ENCODE measurements around the gene ZDHHC7. TPM values are rescaled to one million over a fixed set of nuclear protein-coding genes. Genes with fewer than 3 reads are reported as not detected.
A peak's percentile ranks its signal among the peaks of the same experiment; 100 is the strongest.

The ZDHHC7 gene
- total and polyA plus RNA-seq, 4 donors, result 2.5 to 14.9 (median 12.1) TPM

GRCh38 chr16:85027958-85028684, 16.8 kb upstream of the ZDHHC7 start:
- 7% methylated on average over 41 of the region's 41 CpGs for WGBS
- no peaks in the 10 kb centered on the region for H3K27me3 ChIP-seq (ENCODE audit: control insufficient read depth in 4 of 4, insufficient read depth in 4 of 4, low read length in 3 of 4)
- H3K9ac ChIP-seq (ENCODE audit: low read depth in 1 of 2, low read length in 2 of 2), result peak overlapping the region in 1 of 2 donors; percentile 62
- H3K4me1 ChIP-seq (ENCODE audit: control insufficient read depth in 4 of 4, insufficient read depth in 4 of 4, low read length in 3 of 4), result peaks cover 0 to 15% (median 9%) of the 10 kb centered on the region in 4 donors
- H3K4me3 ChIP-seq (ENCODE audit: low read depth in 1 of 3, low read length in 3 of 3), result peak overlapping the region; percentile 57 to 92 (median 59)
- H3K27ac ChIP-seq (ENCODE audit: low read depth in 1 of 2, low read length in 2 of 2), result peak overlapping the region; percentile 2 to 83
- no peak for DNase-seq (ENCODE audit: low spot score)
- TF ChIP-seq HNF4A (conservative IDR thresholded peaks at IDR 0.05), result no peak
- H3K9me3 ChIP-seq (ENCODE audit: control insufficient read depth in 4 of 4, low read length in 3 of 4), result no peaks in the 10 kb centered on the region
- H3K36me3 ChIP-seq (ENCODE audit: control insufficient read depth in 4 of 4, insufficient read depth in 3 of 4, low read depth in 1 of 4, low read length in 3 of 4), result no peaks in the 10 kb centered on the region

- Histone ChIP-seq H3K27me3 (ENCODE audit: control insufficient read depth in 4 of 4, insufficient read depth in 4 of 4, low read length in 3 of 4) (no peaks in the 10 kb centered on the region), H3K9me3 (ENCODE audit: control insufficient read depth in 4 of 4, low read length in 3 of 4) (no peaks in the 10 kb centered on the region), H3K27ac (ENCODE audit: low read depth in 1 of 2, low read length in 2 of 2) (peak within 1 kb of the TSS; percentile 2 to 83), H3K4me3 (ENCODE audit: low read depth in 1 of 3, low read length in 3 of 3) (peak within 1 kb of the TSS; percentile 59 to 92 (median 92)), H3K4me1 (ENCODE audit: control insufficient read depth in 4 of 4, insufficient read depth in 4 of 4, low read length in 3 of 4) (peaks cover 0 to 15% (median 9%) of the 10 kb centered on the region in 4 donors), H3K9ac (ENCODE audit: low read depth in 1 of 2, low read length in 2 of 2) (peak within 1 kb of the TSS; percentile 62 to 97), H3K36me3 (ENCODE audit: control insufficient read depth in 4 of 4, insufficient read depth in 3 of 4, low read depth in 1 of 4, low read length in 3 of 4) (no peaks in the 10 kb centered on the region)
- DNase-seq (ENCODE audit: low spot score), result peak; percentile 96
- TF ChIP-seq FOXA1 (IDR thresholded peaks at IDR 0.05) (no peak), EGR1 (IDR thresholded peaks at IDR 0.05; ENCODE audit: low read depth in 2 of 2) (peak in 1 of 2 donors; percentile 71), RAD21 (IDR thresholded peaks at IDR 0.05) (peak; percentile 39 to 49), SP1 (IDR thresholded peaks at IDR 0.05) (peak; percentile 29), YY1 (IDR thresholded peaks at IDR 0.05) (peak; percentile 21), NR2F2 (IDR thresholded peaks at IDR 0.05) (no peak)
- under 1% methylated on average over 59 of the region's 59 CpGs for whole genome bisulfite sequencing
Observed at GRCh38 chr16:85027349-85027957, 16.1 kb upstream of the ZDHHC7 start, which contains the start of gene KIAA0513. Gene KIAA0513 (plus strand): TSS chr16:85027795. CDS start chr16:85067072, 39,277 bp downstream.

DNA sequence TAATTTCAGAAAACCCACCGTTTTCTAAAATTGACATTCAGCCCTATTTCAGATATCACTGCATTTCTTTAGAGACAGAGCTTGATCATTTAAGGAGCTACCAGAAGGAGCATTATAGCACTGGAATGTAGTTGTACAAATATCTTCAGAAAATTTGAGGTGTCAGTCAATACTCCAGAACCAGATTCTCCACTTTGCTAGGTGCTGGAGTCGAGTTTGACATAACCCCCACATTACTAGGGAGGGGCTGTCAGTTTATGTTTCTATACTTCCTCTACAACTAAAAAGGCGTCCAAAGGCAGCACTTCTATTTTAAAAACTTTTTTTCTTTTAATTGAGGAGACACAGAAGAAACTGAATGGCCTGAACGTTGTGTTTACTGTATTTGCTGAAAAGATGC, 15.4 kb upstream of the ZDHHC7 start:
- 57% methylated on average over 4 of the region's 4 CpGs for WGBS
- TF ChIP-seq CTCF (IDR thresholded peaks at IDR 0.05; ENCODE audit: low read depth, low read length, missing input control) (no peak), YY1 (IDR thresholded peaks at IDR 0.05) (no peak), EGR1 (IDR thresholded peaks at IDR 0.05; ENCODE audit: low read depth in 2 of 2) (no peak), HNF4A (conservative IDR thresholded peaks at IDR 0.05) (no peak), NR2F2 (IDR thresholded peaks at IDR 0.05) (no peak), RAD21 (IDR thresholded peaks at IDR 0.05) (no peak), HNF4G (IDR thresholded peaks at IDR 0.05) (no peak), RXRA (IDR thresholded peaks at IDR 0.05) (no peak), SP1 (IDR thresholded peaks at IDR 0.05) (no peak)
- TF ChIP-seq, protein P1, sequence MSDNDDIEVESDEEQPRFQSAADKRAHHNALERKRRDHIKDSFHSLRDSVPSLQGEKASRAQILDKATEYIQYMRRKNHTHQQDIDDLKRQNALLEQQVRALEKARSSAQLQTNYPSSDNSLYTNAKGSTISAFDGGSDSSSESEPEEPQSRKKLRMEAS (IDR thresholded peaks at IDR 0.05), result no peak
- TF ChIP-seq, protein P2, sequence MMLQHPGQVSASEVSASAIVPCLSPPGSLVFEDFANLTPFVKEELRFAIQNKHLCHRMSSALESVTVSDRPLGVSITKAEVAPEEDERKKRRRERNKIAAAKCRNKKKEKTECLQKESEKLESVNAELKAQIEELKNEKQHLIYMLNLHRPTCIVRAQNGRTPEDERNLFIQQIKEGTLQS (IDR thresholded peaks at IDR 0.05), result no peak
- TF ChIP-seq, protein P3, sequence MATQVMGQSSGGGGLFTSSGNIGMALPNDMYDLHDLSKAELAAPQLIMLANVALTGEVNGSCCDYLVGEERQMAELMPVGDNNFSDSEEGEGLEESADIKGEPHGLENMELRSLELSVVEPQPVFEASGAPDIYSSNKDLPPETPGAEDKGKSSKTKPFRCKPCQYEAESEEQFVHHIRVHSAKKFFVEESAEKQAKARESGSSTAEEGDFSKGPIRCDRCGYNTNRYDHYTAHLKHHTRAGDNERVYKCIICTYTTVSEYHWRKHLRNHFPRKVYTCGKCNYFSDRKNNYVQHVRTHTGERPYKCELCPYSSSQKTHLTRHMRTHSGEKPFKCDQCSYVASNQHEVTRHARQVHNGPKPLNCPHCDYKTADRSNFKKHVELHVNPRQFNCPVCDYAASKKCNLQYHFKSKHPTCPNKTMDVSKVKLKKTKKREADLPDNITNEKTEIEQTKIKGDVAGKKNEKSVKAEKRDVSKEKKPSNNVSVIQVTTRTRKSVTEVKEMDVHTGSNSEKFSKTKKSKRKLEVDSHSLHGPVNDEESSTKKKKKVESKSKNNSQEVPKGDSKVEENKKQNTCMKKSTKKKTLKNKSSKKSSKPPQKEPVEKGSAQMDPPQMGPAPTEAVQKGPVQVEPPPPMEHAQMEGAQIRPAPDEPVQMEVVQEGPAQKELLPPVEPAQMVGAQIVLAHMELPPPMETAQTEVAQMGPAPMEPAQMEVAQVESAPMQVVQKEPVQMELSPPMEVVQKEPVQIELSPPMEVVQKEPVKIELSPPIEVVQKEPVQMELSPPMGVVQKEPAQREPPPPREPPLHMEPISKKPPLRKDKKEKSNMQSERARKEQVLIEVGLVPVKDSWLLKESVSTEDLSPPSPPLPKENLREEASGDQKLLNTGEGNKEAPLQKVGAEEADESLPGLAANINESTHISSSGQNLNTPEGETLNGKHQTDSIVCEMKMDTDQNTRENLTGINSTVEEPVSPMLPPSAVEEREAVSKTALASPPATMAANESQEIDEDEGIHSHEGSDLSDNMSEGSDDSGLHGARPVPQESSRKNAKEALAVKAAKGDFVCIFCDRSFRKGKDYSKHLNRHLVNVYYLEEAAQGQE (IDR thresholded peaks at IDR 0.05), result no peak
- H3K36me3 ChIP-seq (ENCODE audit: control insufficient read depth in 4 of 4, insufficient read depth in 3 of 4, low read depth in 1 of 4, low read length in 3 of 4), result no peaks in the 10 kb centered on the region
- peaks cover 0 to 15% (median 9%) of the 10 kb centered on the region in 4 donors for H3K4me1 ChIP-seq (ENCODE audit: control insufficient read depth in 4 of 4, insufficient read depth in 4 of 4, low read length in 3 of 4)
- H3K9me3 ChIP-seq (ENCODE audit: control insufficient read depth in 4 of 4, low read length in 3 of 4), result no peaks in the 10 kb centered on the region
- no peak for DNase-seq (ENCODE audit: low spot score)
- no peaks in the 10 kb centered on the region for H3K27me3 ChIP-seq (ENCODE audit: control insufficient read depth in 4 of 4, insufficient read depth in 4 of 4, low read length in 3 of 4)
- peak overlapping the region in 1 of 3 donors; percentile 92 for H3K4me3 ChIP-seq (ENCODE audit: low read depth in 1 of 3, low read length in 3 of 3)
- H3K27ac ChIP-seq (ENCODE audit: low read depth in 1 of 2, low read length in 2 of 2), result no peak overlapping the region
- peak overlapping the region in 1 of 2 donors; percentile 97 for H3K9ac ChIP-seq (ENCODE audit: low read depth in 1 of 2, low read length in 2 of 2)

All from liver (tissue), 9 donors.